ENCODE measurements around the gene PLSCR4. TPM values are rescaled to one million over a fixed set of nuclear protein-coding genes. Genes with fewer than 3 reads are reported as not detected.

PLSCR4 gene
- total RNA-seq, 1 donor from 2014 or later, result 1.1 TPM

DNA sequence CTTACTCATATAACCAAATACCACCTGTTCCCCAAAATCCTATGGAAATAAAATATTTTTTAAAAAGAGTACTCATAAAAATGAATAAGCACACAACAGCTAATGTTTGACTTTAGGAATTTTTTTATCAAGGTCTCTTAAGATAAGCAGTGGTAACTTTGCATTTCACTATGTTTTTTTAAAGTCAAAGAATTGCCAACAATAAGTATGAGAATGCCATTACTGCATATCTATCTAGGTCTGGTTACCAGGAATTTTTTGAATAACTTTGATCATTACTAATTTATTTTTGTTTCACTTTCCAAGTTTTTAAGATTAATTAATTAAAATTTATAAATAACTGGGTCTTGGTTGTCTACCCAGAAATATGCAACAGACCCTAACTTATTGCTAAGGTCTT is 41.5 kb downstream of the PLSCR4 start:
- no peaks in the 10 kb centered on the region for H3K36me3 ChIP-seq (ENCODE audit: insufficient read depth, low read length)
- no peaks in the 10 kb centered on the region for H3K4me1 Mint-ChIP-seq (ENCODE audit: low read depth, unreplicated experiment)
- H3K9me3 Mint-ChIP-seq (ENCODE audit: unreplicated experiment), result no peaks in the 10 kb centered on the region
- TF ChIP-seq, protein P1, sequence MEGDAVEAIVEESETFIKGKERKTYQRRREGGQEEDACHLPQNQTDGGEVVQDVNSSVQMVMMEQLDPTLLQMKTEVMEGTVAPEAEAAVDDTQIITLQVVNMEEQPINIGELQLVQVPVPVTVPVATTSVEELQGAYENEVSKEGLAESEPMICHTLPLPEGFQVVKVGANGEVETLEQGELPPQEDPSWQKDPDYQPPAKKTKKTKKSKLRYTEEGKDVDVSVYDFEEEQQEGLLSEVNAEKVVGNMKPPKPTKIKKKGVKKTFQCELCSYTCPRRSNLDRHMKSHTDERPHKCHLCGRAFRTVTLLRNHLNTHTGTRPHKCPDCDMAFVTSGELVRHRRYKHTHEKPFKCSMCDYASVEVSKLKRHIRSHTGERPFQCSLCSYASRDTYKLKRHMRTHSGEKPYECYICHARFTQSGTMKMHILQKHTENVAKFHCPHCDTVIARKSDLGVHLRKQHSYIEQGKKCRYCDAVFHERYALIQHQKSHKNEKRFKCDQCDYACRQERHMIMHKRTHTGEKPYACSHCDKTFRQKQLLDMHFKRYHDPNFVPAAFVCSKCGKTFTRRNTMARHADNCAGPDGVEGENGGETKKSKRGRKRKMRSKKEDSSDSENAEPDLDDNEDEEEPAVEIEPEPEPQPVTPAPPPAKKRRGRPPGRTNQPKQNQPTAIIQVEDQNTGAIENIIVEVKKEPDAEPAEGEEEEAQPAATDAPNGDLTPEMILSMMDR (IDR thresholded peaks at IDR 0.05; ENCODE audit: insufficient read depth, low read depth, low read length), result no peak
- TF ChIP-seq EZH2 (IDR thresholded peaks at IDR 0.05; ENCODE audit: insufficient read depth, low read length), result no peak
- no peak overlapping the region for H3K4me3 ChIP-seq (ENCODE audit: insufficient read depth, low read depth, low read length)
- no peaks in the 10 kb centered on the region for H3K79me2 ChIP-seq (ENCODE audit: insufficient read depth, low read length)
- H3K9ac ChIP-seq (ENCODE audit: low read length), result no peak overlapping the region
- H3K4me1 ChIP-seq (ENCODE audit: insufficient read depth, low read length), result no peaks in the 10 kb centered on the region
- no peak overlapping the region for H3K4me3 Mint-ChIP-seq (ENCODE audit: unreplicated experiment)
- H3K4me2 ChIP-seq (ENCODE audit: low read length), result no peak overlapping the region
- H3K27ac Mint-ChIP-seq (ENCODE audit: unreplicated experiment), result no peak overlapping the region
- DNase-seq (ENCODE audit: low read depth) (peak; percentile 74), FAIRE-seq (no peak)
- no peaks in the 10 kb centered on the region for H4K20me1 ChIP-seq (ENCODE audit: insufficient read depth, low read length)
- H3K27me3 Mint-ChIP-seq (ENCODE audit: low read depth, unreplicated experiment), result no peaks in the 10 kb centered on the region
- H3K36me3 Mint-ChIP-seq (ENCODE audit: low read depth, unreplicated experiment), result no peaks in the 10 kb centered on the region
- H3K9me3 ChIP-seq (ENCODE audit: insufficient read depth, low read depth, low read length), result no peaks in the 10 kb centered on the region
- H3K27me3 ChIP-seq (ENCODE audit: insufficient read depth, low read length), result no peaks in the 10 kb centered on the region
- no peak overlapping the region for H3K27ac ChIP-seq (ENCODE audit: low read depth, low read length)
- no peak overlapping the region for H2AFZ ChIP-seq (ENCODE audit: low read depth, low read length)

DNA sequence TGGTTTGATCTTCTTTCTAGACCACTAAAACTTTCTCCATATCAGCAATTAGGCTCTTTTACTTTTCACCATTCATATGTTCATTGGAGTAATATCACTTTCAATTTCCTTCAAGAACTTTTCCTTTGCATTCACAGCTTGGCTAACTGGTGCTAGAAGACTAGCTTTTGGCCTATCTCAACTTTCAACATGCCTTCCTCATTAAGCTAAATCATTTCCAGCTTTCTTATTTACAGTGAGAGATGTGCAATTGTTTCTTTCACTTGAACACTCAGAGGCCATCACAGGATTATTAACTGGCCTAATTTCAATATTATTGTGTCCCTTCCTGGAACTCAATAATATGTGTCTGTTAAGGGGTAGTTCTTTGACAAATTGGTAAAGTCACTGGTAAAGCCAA is 47.1 kb downstream of the PLSCR4 start:
- H3K4me1 Mint-ChIP-seq (ENCODE audit: low read depth, unreplicated experiment), result peaks cover 4% of the 10 kb centered on the region
- no peak for TF ChIP-seq EZH2 (IDR thresholded peaks at IDR 0.05; ENCODE audit: insufficient read depth, low read length)
- TF ChIP-seq, protein P1 (IDR thresholded peaks at IDR 0.05; ENCODE audit: insufficient read depth, low read depth, low read length), result no peak

DNA sequence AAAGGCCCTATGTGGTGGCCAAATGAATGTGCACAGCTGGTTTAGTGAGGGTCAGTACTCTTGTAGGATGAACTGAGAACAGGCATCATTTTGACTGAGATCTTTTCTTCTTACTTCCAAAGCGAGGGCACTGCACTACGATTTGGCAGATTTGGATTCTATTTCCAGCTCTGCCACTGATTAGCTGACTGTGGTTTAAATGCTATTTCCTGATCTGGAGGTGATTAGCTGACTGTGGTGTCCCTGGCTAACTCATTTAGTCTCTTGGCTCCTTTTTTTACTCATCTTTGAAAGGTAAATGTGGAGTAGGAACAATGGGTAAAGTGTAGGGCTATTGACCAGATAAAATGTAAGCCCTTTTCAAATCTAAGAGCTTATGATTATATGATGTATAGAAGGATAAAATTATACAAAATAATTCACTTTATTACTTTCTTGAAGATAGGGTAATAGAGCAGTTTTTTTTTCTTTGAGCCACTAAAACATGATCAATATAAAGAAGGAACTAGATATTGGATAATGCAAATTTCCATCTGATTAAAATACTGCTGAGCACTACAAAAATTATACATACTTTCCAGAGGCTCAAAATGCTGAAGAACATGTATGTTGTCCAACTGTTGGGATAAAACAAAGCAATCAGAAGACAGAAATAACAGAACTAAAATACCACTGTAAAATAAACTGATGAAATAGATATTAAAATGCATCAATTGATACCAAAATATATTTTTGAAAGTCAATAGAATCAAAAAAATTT is 50.3 kb downstream of the PLSCR4 start:
- no peak overlapping the region for H2AFZ ChIP-seq (ENCODE audit: low read depth, low read length)

More for the DNA sequence above, 47.1 kb downstream of the PLSCR4 start:
- Histone ChIP-seq H3K27me3 (ENCODE audit: insufficient read depth, low read length) (no peaks in the 10 kb centered on the region), H3K36me3 (ENCODE audit: insufficient read depth, low read length) (no peaks in the 10 kb centered on the region), H3K4me2 (ENCODE audit: low read length) (no peak overlapping the region), H3K79me2 (ENCODE audit: insufficient read depth, low read length) (no peaks in the 10 kb centered on the region), H3K4me1 (ENCODE audit: insufficient read depth, low read length) (no peaks in the 10 kb centered on the region), H3K4me3 (ENCODE audit: insufficient read depth, low read depth, low read length) (no peak overlapping the region), H3K27ac (ENCODE audit: low read depth, low read length) (no peak overlapping the region), H4K20me1 (ENCODE audit: insufficient read depth, low read length) (no peaks in the 10 kb centered on the region), H2AFZ (ENCODE audit: low read depth, low read length) (no peak overlapping the region), H3K9me3 (ENCODE audit: insufficient read depth, low read depth, low read length) (no peaks in the 10 kb centered on the region), H3K9ac (ENCODE audit: low read length) (no peak overlapping the region)
- Mint-ChIP-seq H3K36me3 (ENCODE audit: low read depth, unreplicated experiment) (no peaks in the 10 kb centered on the region), H3K27me3 (ENCODE audit: low read depth, unreplicated experiment) (no peaks in the 10 kb centered on the region), H3K4me3 (ENCODE audit: unreplicated experiment) (no peak overlapping the region), H3K27ac (ENCODE audit: unreplicated experiment) (no peak overlapping the region), H3K9me3 (ENCODE audit: unreplicated experiment) (no peaks in the 10 kb centered on the region)
- FAIRE-seq (no peak), DNase-seq (ENCODE audit: low read depth) (no peak)

More for the DNA sequence above, 50.3 kb downstream of the PLSCR4 start:
- H3K79me2 ChIP-seq (ENCODE audit: insufficient read depth, low read length), result no peaks in the 10 kb centered on the region
- no peaks in the 10 kb centered on the region for H4K20me1 ChIP-seq (ENCODE audit: insufficient read depth, low read length)
- DNase-seq (ENCODE audit: low read depth) (peak; percentile 47), FAIRE-seq (no peak)
- no peak overlapping the region for H3K27ac ChIP-seq (ENCODE audit: low read depth, low read length)
- no peak overlapping the region for H3K4me3 ChIP-seq (ENCODE audit: insufficient read depth, low read depth, low read length)
- no peaks in the 10 kb centered on the region for H3K36me3 ChIP-seq (ENCODE audit: insufficient read depth, low read length)
- no peak overlapping the region for H3K4me2 ChIP-seq (ENCODE audit: low read length)
- no peaks in the 10 kb centered on the region for H3K27me3 ChIP-seq (ENCODE audit: insufficient read depth, low read length)
- Mint-ChIP-seq H3K9me3 (ENCODE audit: unreplicated experiment) (no peaks in the 10 kb centered on the region), H3K36me3 (ENCODE audit: low read depth, unreplicated experiment) (no peaks in the 10 kb centered on the region), H3K27me3 (ENCODE audit: low read depth, unreplicated experiment) (no peaks in the 10 kb centered on the region), H3K27ac (ENCODE audit: unreplicated experiment) (no peak overlapping the region), H3K4me3 (ENCODE audit: unreplicated experiment) (no peak overlapping the region), H3K4me1 (ENCODE audit: low read depth, unreplicated experiment) (peaks cover 4% of the 10 kb centered on the region)
- no peak for TF ChIP-seq EZH2 (IDR thresholded peaks at IDR 0.05; ENCODE audit: insufficient read depth, low read length)
- TF ChIP-seq, protein P1 (IDR thresholded peaks at IDR 0.05; ENCODE audit: insufficient read depth, low read depth, low read length), result no peak
- H3K9me3 ChIP-seq (ENCODE audit: insufficient read depth, low read depth, low read length), result no peaks in the 10 kb centered on the region
- no peaks in the 10 kb centered on the region for H3K4me1 ChIP-seq (ENCODE audit: insufficient read depth, low read length)
- H3K9ac ChIP-seq (ENCODE audit: low read length), result no peak overlapping the region

Data from astrocyte (in vitro differentiated cells and primary cell).